ENCODE results near the gene ZDHHC12.

GRCh38 chr9:128757602-128758001 lies 33.7 kb upstream of the ZDHHC12 start:
- TF ChIP-seq CTCF (IDR thresholded peaks at IDR 0.05; ENCODE audit: control extremely low read depth in 1 of 3, insufficient read depth in 1 of 3, low read depth in 1 of 3, low read length in 3 of 3), result no peak
- TF ChIP-seq ZNF274 (IDR thresholded peaks at IDR 0.05; ENCODE audit: borderline replicate concordance, extremely low read depth, low read length), result no peak
- no peak for TF ChIP-seq SIRT6 (IDR thresholded peaks at IDR 0.05; ENCODE audit: low read length)
- no peak for TF ChIP-seq TBP (IDR thresholded peaks at IDR 0.05; ENCODE audit: low read depth, low read length)
- TF ChIP-seq HDAC6 (IDR thresholded peaks at IDR 0.05; ENCODE audit: low read depth, low read length), result no peak
- no peak for TF ChIP-seq YY1 (IDR thresholded peaks at IDR 0.05; ENCODE audit: low read depth, low read length)
- no peak for TF ChIP-seq POLR2AphosphoS5 (IDR thresholded peaks at IDR 0.05; ENCODE audit: low read depth, low read length)
- TF ChIP-seq PHF8 (conservative IDR thresholded peaks at IDR 0.05; ENCODE audit: low read depth, low read length), result no peak
- TF ChIP-seq NRF1 (IDR thresholded peaks at IDR 0.05; ENCODE audit: low read depth, low read length), result no peak
- TF ChIP-seq GABPA (IDR thresholded peaks at IDR 0.05; ENCODE audit: borderline replicate concordance, insufficient read depth, low read length), result no peak
- TF ChIP-seq POLR2A (IDR thresholded peaks at IDR 0.05; ENCODE audit: control extremely low read depth in 1 of 2, low read depth in 2 of 2, low read length in 2 of 2), result no peak
- no peak for TF ChIP-seq CHD1 (IDR thresholded peaks at IDR 0.05; ENCODE audit: low read depth, low read length)
- no peak for TF ChIP-seq RXRA (IDR thresholded peaks at IDR 0.05; ENCODE audit: insufficient read depth, low read depth, low read length)

All from H1 (cell line).